ENCODE measurements around the gene SCRN2. TPM values are rescaled to one million over a fixed set of nuclear protein-coding genes. Genes with fewer than 3 reads are reported as not detected.

The SCRN2 gene
- total RNA-seq, 1 donor from 2014 or later, result 59.0 TPM

DNA sequence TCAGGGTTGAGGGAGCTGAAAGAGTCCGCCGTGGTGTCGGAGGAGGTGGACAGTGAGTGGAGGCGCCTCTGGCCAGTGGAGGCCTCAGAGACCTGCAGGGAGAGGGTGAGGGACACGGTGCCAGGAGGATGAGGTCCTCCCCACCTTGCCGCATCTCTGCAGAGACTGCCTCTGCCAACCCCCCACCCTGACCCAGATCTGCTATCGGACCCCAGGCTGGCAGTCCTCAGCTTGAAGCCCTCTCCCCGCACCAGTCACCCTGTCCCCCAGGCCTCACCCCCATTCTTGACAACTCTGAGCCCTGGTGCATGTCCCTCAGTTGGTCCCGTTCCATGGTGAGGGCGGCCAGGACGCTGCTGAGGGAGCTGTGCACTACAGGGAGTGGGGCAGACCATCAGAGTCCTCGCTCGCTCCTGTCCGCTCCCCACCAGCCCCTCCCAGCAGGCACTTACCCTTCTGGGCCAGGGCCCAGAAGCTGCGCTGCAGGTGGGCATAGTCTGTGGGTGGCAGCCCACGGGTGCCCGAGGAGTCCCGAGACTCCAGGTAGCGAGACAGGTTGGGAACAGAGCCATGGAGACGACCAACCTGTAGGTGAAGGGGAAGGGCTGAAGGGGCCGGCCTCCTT, 24.9 kb downstream of the SCRN2 start:
- Mint-ChIP-seq H3K36me3 (ENCODE audit: insufficient read depth) (peaks cover 5% of the 10 kb centered on the region), H3K4me3 (ENCODE audit: low read depth) (no peak overlapping the region), H3K27ac (no peak overlapping the region), H3K9me3 (ENCODE audit: low read depth) (no peaks in the 10 kb centered on the region), H3K27me3 (no peaks in the 10 kb centered on the region), H3K4me1 (ENCODE audit: low read depth) (peaks cover 15% of the 10 kb centered on the region)
- TF ChIP-seq, protein P1, sequence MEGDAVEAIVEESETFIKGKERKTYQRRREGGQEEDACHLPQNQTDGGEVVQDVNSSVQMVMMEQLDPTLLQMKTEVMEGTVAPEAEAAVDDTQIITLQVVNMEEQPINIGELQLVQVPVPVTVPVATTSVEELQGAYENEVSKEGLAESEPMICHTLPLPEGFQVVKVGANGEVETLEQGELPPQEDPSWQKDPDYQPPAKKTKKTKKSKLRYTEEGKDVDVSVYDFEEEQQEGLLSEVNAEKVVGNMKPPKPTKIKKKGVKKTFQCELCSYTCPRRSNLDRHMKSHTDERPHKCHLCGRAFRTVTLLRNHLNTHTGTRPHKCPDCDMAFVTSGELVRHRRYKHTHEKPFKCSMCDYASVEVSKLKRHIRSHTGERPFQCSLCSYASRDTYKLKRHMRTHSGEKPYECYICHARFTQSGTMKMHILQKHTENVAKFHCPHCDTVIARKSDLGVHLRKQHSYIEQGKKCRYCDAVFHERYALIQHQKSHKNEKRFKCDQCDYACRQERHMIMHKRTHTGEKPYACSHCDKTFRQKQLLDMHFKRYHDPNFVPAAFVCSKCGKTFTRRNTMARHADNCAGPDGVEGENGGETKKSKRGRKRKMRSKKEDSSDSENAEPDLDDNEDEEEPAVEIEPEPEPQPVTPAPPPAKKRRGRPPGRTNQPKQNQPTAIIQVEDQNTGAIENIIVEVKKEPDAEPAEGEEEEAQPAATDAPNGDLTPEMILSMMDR (IDR thresholded peaks at IDR 0.05; ENCODE audit: unreplicated experiment), result no peak
- DNase-seq (ENCODE audit: low spot score, unreplicated experiment), result no peak

DNA sequence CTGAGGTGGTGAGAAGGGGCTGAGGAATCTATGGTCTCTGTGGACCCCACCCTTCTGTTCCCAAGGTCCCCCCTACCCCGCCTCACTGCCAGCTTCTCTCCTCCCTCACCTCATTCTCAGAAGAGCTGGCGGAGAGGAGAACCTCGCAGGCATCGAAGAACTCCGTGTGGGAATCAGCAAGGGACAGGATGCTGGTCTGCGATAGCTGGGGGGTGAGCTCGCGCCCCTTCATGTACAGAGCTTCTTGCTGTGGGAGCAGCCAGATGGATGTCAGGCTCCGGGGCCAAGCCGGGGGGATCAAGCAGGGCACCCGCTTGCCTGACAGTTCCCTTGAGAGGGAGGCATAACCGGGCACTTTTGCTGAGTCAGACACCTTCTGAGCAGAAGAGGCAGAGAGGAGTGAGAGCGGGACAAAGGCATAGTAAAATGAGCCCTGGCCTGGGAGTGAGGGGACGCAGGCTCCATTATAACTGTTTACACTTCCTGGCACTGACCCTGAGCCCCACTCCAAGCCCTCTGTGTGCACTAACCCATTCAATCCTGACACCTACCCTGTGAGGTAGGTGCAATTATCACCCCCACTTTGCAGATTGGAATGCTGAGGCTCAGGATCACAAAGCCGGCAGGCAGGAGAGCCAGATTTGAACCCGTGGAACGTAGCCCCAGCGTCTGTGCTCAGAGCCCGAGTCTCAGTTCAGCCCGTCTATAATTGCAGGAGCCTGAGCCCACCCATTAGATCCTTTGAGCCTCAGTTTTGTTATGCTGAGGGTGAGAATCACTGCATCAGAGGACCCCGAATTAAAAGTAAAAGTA, 25.8 kb downstream of the SCRN2 start:
- Mint-ChIP-seq H3K27me3 (no peaks in the 10 kb centered on the region), H3K9me3 (ENCODE audit: low read depth) (no peaks in the 10 kb centered on the region), H3K4me3 (ENCODE audit: low read depth) (no peak overlapping the region), H3K36me3 (ENCODE audit: insufficient read depth) (peaks cover 6% of the 10 kb centered on the region), H3K27ac (no peak overlapping the region), H3K4me1 (ENCODE audit: low read depth) (peaks cover 18% of the 10 kb centered on the region)
- no peak for DNase-seq (ENCODE audit: low spot score, unreplicated experiment)
- TF ChIP-seq, protein P1 (IDR thresholded peaks at IDR 0.05; ENCODE audit: unreplicated experiment), result no peak

DNA sequence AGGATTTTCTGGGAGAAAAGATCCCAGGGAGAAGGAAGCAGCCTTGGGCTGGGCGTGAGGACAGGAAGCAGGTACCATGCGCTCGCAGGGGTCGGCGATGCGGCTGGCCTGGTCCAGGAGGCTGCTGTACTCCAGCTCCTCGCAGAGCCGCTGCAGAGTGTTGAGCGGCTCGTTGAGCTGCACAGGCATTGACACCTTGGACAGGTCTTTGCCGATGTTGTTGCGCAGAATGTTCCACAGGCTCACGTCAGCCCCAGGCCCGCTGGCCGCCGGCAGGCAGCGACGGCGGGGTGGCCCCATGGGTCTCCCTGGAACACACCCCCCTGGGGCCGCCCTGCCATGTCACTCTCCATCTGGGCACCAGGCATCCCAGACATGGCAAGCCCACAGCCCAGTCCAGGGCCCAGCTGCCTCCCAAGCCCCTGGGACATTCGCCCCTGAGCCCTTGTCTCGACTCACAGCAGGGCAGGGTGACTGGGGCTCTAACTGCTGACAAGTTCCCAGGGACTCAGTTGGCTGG, 27.5 kb downstream of the SCRN2 start:
- no peak for DNase-seq (ENCODE audit: low spot score, unreplicated experiment)
- Mint-ChIP-seq H3K4me3 (ENCODE audit: low read depth) (no peak overlapping the region), H3K36me3 (ENCODE audit: insufficient read depth) (peaks cover 8% of the 10 kb centered on the region), H3K4me1 (ENCODE audit: low read depth) (peaks cover 30% of the 10 kb centered on the region), H3K27me3 (no peaks in the 10 kb centered on the region), H3K9me3 (ENCODE audit: low read depth) (no peaks in the 10 kb centered on the region), H3K27ac (no peak overlapping the region)
- TF ChIP-seq, protein P1 (IDR thresholded peaks at IDR 0.05; ENCODE audit: unreplicated experiment), result no peak

DNA sequence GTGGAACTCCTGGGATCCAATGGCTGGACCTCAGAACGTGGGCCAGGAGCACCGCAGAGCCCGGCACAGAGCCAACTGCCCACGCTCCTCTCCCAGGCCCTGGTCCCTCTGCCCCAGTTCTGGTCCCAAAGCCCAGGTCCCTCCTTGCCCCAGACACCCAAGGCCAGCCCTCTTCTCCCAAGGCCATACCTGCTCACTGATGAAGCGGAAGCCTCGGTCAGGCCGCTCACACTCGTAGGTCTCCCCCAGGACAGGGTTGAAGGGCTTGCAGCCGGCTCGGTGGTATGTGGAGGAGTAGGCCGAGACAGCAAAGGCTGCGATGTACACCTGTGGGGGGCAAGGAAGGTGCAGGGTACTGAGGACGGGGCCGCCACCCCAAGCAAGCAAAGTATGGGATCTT, 28.0 kb downstream of the SCRN2 start:
- Mint-ChIP-seq H3K4me3 (ENCODE audit: low read depth) (no peak overlapping the region), H3K4me1 (ENCODE audit: low read depth) (peaks cover 30% of the 10 kb centered on the region), H3K9me3 (ENCODE audit: low read depth) (no peaks in the 10 kb centered on the region), H3K27me3 (no peaks in the 10 kb centered on the region), H3K27ac (no peak overlapping the region), H3K36me3 (ENCODE audit: insufficient read depth) (peaks cover 9% of the 10 kb centered on the region)
- TF ChIP-seq, protein P1 (IDR thresholded peaks at IDR 0.05; ENCODE audit: unreplicated experiment), result no peak
- no peak for DNase-seq (ENCODE audit: low spot score, unreplicated experiment)

DNA sequence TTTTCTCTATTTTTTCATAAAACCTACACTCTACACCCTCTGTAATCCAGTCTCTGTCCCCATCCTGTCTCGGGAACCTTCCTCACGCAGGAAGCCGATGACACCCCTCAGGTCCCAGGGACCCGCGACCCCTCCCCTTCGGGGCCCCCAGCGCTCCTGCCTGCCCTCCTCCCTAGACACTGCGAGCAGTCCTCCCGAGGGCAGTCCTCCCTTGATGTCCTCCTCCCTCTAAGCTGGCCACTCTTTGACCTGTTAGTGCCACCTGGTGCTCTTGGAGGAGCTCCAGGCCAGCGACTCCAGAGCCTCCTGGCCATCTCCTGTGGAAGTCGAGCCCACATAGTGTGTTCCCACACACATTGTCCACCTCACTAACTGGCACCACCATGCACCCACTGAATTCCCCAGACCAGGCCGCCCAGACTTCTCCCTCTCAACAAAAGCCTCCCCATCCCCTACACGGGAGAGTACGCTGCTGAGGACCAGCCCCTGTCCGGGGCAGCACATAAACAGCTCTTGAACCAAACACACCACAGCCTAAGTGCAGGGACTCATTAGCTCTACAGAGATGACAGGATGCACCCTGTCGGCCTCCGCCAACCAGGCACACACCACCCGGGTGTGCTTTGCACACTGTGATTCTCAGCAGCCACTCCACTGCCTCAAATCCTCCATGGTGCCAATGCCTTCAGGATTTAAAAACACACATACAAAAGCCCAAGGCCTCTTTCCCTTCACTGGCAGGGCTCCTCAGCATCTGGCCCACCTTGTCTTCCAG, 28.7 kb downstream of the SCRN2 start:
- Mint-ChIP-seq H3K36me3 (ENCODE audit: insufficient read depth) (peaks cover 11% of the 10 kb centered on the region), H3K27me3 (no peaks in the 10 kb centered on the region), H3K4me1 (ENCODE audit: low read depth) (peaks cover 30% of the 10 kb centered on the region), H3K27ac (peak overlapping the region; percentile 83), H3K4me3 (ENCODE audit: low read depth) (no peak overlapping the region), H3K9me3 (ENCODE audit: low read depth) (no peaks in the 10 kb centered on the region)
- no peak for DNase-seq (ENCODE audit: low spot score, unreplicated experiment)
- TF ChIP-seq, protein P1 (IDR thresholded peaks at IDR 0.05; ENCODE audit: unreplicated experiment), result no peak
